HG02759 (cell line): ENCODE data around the gene RRP1B.
"Not testable (repeated sequence)": the region's sequence is repeated elsewhere in the genome, so short reads cannot be mapped to it uniquely, and the experiment has no call there.

ENCODE experiments used
- ATAC-seq: cut with Tn5 transposase; IDR thresholded peaks from one replicate; pipeline ENCODE4 v1.9.1; 2021; ENCODE audit warnings: mild to moderate bottlenecking, moderate library complexity; ENCODE audit not compliant: unreplicated experiment

Gene RRP1B

GRCh38 chr21:43639470-43640353 is 19.6 kb upstream of the RRP1B start:
- ATAC-seq: no peak

- no peak for ATAC-seq
Observed at GRCh38 chr21:43640400-43640799, 19.0 kb upstream of the RRP1B start.

GRCh38 chr21:43643193-43643592 is 16.2 kb upstream of the RRP1B start:
- no peak for ATAC-seq

- no peak for ATAC-seq
Observed at GRCh38 chr21:43644071-43644470, 15.3 kb upstream of the RRP1B start.

GRCh38 chr21:43644609-43645008 is 14.8 kb upstream of the RRP1B start:
- ATAC-seq: no peak

- ATAC-seq: no peak
Observed at GRCh38 chr21:43645136-43645891, 14.0 kb upstream of the RRP1B start.

GRCh38 chr21:43645976-43646375 is 13.4 kb upstream of the RRP1B start:
- no peak for ATAC-seq

- ATAC-seq: peak; percentile 88
Observed at GRCh38 chr21:43646550-43647260, 12.7 kb upstream of the RRP1B start.

- no peak for ATAC-seq
Observed at GRCh38 chr21:43648171-43648570, 11.2 kb upstream of the RRP1B start.

- not testable (repeated sequence) for ATAC-seq
Observed at GRCh38 chr21:43651926-43652325, 7.4 kb upstream of the RRP1B start.

GRCh38 chr21:43652616-43653015 is 6.7 kb upstream of the RRP1B start:
- no peak for ATAC-seq

GRCh38 chr21:43653626-43654025 is 5.7 kb upstream of the RRP1B start:
- ATAC-seq: no peak

GRCh38 chr21:43654806-43655489 is 4.4 kb upstream of the RRP1B start:
- ATAC-seq: no peak

GRCh38 chr21:43657355-43658087 is 1.8 kb upstream of the RRP1B start:
- no peak for ATAC-seq

- ATAC-seq: no peak
Observed at GRCh38 chr21:43658088-43658741, 1.1 kb upstream of the RRP1B start.

- ATAC-seq: no peak
Observed at GRCh38 chr21:43658769-43659135, 608 bp upstream of the RRP1B start.

- no peak for ATAC-seq
Observed at GRCh38 chr21:43662286-43662685, 2.9 kb downstream of the RRP1B start.

GRCh38 chr21:43663033-43663432 is 3.7 kb downstream of the RRP1B start:
- ATAC-seq: no peak

GRCh38 chr21:43664358-43664757 is 5.0 kb downstream of the RRP1B start:
- ATAC-seq: no peak

- ATAC-seq: no peak
Observed at GRCh38 chr21:43665879-43666278, 6.5 kb downstream of the RRP1B start.
